ENCODE measurements around the gene PPP1R1C.

The PPP1R1C gene

DNA sequence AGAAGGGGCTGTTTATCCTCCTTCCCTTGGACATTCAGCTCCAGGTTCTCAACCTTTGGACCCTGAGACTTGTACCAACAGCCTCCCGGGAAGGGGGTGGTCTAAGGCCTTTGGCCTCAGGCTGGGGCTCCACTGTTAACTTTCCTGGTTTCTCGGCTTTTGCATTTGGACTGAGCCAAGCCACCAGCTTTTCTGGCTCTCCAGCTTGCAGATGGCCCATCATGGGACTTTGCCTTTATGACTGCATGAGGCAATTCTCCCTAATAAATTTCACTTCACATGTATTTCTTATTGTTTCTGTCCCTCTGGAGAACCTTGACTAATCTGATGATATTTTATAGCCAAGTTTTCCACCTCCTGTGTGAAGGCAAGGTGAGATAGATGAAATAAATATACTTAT lies 180.8 kb downstream of the PPP1R1C start:
- 94% methylated on average over 2 of the region's 2 CpGs for WGBS
- no peaks in the 10 kb centered on the region for H3K27me3 ChIP-seq (ENCODE audit: insufficient read depth, low read length)
- no peaks in the 10 kb centered on the region for H3K9me3 ChIP-seq (ENCODE audit: insufficient read depth, low read depth, low read length)
- no peaks in the 10 kb centered on the region for H3K4me1 ChIP-seq (ENCODE audit: insufficient read depth, low read length)
- no peaks in the 10 kb centered on the region for H3K36me3 ChIP-seq (ENCODE audit: insufficient read depth, low read length)
- H3K27ac ChIP-seq (ENCODE audit: low read depth, low read length), result no peak overlapping the region
- no peak overlapping the region for H3K9ac ChIP-seq (ENCODE audit: low read depth, low read length)
- no peak overlapping the region for H3K4me3 ChIP-seq (ENCODE audit: low read length)

DNA sequence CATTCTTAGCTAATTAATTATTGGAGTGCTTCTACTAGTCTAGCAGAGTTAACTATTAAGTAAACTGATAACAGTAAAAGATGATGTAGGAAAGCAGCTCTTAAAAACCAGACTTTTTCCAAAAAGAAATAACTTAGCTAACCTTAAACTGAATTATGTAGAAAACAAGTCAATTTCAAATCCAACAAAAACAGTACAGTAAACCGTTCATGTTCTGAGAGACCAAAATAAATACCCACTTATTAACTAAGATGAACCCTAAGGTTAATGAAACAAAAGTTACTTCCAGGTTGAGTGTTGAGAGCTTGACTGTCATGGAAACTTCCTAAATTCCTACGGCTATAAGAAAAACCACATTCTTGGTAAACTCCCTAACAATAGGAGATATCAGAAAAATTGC lies 181.2 kb downstream of the PPP1R1C start:
- H3K4me1 ChIP-seq (ENCODE audit: insufficient read depth, low read length), result no peaks in the 10 kb centered on the region
- 92% methylated on average over 2 of the region's 2 CpGs for WGBS
- H3K36me3 ChIP-seq (ENCODE audit: insufficient read depth, low read length), result no peaks in the 10 kb centered on the region
- no peaks in the 10 kb centered on the region for H3K9me3 ChIP-seq (ENCODE audit: insufficient read depth, low read depth, low read length)
- no peak overlapping the region for H3K4me3 ChIP-seq (ENCODE audit: low read length)
- no peaks in the 10 kb centered on the region for H3K27me3 ChIP-seq (ENCODE audit: insufficient read depth, low read length)
- no peak overlapping the region for H3K27ac ChIP-seq (ENCODE audit: low read depth, low read length)
- no peak overlapping the region for H3K9ac ChIP-seq (ENCODE audit: low read depth, low read length)
